ENCODE results near the gene CARM1.
"Not testable (repeated sequence)": the region's sequence is repeated elsewhere in the genome, so short reads cannot be mapped to it uniquely, and the experiment has no call there.

Gene CARM1

DNA sequence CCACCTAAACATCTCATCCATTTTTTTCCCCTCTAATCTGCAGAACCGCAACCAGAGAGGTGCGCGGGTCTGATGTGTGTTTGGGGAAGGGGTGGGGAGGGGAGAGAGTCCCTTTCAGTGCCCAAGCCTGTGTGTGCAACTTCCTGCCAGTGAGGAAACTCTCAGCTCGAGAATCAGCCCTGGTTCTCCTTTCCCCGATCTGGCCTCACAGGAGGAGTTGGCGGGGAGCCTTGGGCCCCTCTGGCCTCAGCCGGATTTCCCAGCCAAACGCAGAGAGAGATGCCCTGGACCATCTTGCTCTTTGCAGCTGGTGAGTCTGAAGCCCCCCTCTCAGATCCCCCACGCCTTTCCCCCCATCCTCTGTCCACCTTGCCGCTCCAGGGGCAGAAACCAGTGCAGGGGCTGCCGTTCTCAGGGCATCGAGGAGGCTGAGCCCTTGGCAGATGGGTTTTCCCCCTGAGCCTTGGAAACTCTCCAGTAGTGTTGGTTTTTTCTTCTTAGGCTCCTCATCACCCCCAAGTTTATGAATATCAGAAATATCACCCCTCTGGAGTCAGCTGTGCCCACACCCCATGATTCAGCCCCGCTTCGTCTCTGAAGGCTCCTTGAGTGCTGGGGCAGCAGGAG is 23.0 kb upstream of the CARM1 start, which contains the start of gene C19orf38:
Gene C19orf38, plus strand, starts transcription at position 186 of the 627 bp plus-strand sequence. Its CDS starts 94 bp downstream, at position 280.
- in situ Hi-C loops (cut with MboI; ENCODE audit: low sequenced_read_pairs, unreplicated experiment), result no loop called here
- TF ChIP-seq, protein P1, sequence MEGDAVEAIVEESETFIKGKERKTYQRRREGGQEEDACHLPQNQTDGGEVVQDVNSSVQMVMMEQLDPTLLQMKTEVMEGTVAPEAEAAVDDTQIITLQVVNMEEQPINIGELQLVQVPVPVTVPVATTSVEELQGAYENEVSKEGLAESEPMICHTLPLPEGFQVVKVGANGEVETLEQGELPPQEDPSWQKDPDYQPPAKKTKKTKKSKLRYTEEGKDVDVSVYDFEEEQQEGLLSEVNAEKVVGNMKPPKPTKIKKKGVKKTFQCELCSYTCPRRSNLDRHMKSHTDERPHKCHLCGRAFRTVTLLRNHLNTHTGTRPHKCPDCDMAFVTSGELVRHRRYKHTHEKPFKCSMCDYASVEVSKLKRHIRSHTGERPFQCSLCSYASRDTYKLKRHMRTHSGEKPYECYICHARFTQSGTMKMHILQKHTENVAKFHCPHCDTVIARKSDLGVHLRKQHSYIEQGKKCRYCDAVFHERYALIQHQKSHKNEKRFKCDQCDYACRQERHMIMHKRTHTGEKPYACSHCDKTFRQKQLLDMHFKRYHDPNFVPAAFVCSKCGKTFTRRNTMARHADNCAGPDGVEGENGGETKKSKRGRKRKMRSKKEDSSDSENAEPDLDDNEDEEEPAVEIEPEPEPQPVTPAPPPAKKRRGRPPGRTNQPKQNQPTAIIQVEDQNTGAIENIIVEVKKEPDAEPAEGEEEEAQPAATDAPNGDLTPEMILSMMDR (IDR thresholded peaks at IDR 0.05; ENCODE audit: borderline replicate concordance, control extremely low read depth, extremely low read depth, insufficient read depth, missing control alignments), result no peak
- peak; percentile 65 for DNase-seq (ENCODE audit: low spot score)

DNA sequence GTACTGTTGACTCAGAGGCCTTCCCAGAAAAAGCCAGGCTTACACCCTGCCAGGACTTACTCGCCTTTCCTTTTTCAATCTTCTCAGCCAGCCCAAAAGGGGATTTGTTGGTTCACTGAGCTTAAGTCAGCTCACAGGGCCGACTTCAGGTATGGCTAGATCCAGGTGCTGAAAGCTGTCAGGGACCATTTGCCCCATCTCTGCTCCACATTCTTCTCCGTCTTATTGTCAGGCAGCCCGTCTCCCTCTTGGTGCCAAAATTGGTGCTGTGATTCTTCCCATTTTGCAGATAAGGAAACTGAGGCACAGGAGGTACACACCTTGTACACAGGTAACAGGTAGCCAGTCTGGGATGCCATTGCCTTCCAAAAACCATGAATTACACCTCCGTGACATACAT is 20.7 kb upstream of the CARM1 start:
- no peak for DNase-seq (ENCODE audit: low spot score)
- TF ChIP-seq, protein P1 (IDR thresholded peaks at IDR 0.05; ENCODE audit: borderline replicate concordance, control extremely low read depth, extremely low read depth, insufficient read depth, missing control alignments), result no peak
- in situ Hi-C loops (cut with MboI; ENCODE audit: low sequenced_read_pairs, unreplicated experiment), result no loop called here

DNA sequence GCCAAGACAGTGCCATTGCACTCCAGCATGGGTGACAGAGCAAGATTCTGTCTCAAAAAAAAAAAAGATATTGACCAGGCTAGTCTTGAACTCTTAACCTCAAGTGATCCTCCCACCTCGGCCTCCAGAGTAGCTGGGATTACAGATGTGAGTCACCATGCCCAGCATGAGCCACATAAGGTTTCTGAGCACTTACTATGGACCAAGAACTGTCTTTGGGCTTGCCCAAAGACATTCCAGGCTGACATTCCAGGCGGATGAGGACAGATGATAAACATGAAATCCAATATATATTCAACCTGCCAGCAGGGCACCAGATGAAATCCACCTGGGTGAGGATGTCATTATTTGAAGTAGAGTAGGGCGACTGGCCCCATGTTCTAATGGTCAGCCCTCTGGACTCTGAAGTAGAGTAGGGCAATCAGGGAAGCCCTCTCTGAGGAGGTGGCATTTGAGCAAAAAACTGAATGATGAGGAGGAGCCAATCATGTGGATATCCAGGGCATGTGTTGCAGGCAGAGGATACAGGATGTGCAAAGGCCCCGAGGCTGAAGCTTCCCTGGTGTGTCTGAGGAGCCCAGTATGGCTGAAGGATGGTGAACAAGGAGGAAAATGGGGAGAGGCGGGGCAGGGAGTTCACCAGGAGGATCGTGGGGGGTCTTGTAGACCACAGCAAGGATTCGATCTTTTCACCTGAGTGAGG is 19.1 kb upstream of the CARM1 start:
- TF ChIP-seq, protein P1 (IDR thresholded peaks at IDR 0.05; ENCODE audit: borderline replicate concordance, control extremely low read depth, extremely low read depth, insufficient read depth, missing control alignments), result no peak
- in situ Hi-C loops (cut with MboI; ENCODE audit: low sequenced_read_pairs, unreplicated experiment), result no loop called here
- no peak for DNase-seq (ENCODE audit: low spot score)

DNA sequence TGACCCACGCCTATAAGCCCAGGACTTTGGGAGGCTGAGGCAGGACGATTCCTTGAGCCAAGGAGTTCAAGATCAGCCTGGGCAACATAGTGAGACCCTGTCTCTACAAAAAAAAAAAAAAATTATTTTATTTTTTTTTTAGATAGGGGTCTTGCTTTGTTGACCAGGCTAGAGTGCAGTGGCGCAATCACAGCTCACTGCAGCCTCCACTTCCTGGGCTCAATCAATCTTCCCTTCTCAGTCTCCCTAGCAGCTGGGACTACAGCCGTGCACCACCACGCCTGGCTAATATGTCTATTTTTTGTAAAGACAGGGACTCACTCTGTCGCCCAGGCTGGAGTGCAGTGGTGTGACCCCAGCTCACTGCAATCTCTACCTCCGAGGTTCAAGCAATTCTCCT is 18.4 kb upstream of the CARM1 start:
- TF ChIP-seq, protein P1 (IDR thresholded peaks at IDR 0.05; ENCODE audit: borderline replicate concordance, control extremely low read depth, extremely low read depth, insufficient read depth, missing control alignments), result no peak
- no peak for DNase-seq (ENCODE audit: low spot score)
- in situ Hi-C loops (cut with MboI; ENCODE audit: low sequenced_read_pairs, unreplicated experiment), result no loop called here

DNA sequence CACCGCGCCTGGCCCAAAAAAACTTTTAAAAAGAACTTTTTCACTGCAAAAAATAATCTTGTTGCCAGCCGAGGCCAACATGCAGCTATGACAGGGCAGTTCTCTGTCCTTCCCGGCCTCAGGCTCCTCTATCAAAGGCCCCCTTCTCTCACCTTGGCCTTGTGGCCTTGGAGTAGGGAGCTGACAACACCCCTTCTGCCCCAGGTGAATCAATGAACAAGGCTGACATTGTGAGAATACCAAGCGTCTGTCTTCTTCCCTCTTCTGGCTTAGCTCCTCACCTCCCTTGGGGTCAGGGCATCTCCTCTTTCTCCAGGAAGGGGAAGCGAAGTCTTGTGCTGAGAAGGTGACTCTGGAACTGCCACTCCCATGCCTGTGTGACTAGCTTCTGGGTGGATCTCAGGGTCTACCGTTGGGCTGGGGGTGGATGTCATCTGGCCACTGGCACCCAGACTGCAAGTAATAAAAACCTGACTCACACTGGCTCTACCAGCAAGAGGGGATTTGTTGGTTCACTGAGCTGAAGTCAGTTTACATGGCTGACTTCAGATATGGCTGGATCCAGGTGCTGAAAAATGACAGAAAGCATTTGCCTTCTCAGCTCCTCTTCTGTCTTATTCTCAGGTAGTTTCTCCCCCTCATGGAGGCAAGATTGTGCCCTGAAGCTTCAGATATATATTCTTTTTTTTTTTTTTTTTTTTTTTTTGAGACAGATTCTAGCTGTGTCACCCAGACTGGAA is 16.8 kb upstream of the CARM1 start:
- TF ChIP-seq, protein P1 (IDR thresholded peaks at IDR 0.05; ENCODE audit: borderline replicate concordance, control extremely low read depth, extremely low read depth, insufficient read depth, missing control alignments), result no peak
- no peak for DNase-seq (ENCODE audit: low spot score)
- in situ Hi-C loops (cut with MboI; ENCODE audit: low sequenced_read_pairs, unreplicated experiment), result no loop called here

DNA sequence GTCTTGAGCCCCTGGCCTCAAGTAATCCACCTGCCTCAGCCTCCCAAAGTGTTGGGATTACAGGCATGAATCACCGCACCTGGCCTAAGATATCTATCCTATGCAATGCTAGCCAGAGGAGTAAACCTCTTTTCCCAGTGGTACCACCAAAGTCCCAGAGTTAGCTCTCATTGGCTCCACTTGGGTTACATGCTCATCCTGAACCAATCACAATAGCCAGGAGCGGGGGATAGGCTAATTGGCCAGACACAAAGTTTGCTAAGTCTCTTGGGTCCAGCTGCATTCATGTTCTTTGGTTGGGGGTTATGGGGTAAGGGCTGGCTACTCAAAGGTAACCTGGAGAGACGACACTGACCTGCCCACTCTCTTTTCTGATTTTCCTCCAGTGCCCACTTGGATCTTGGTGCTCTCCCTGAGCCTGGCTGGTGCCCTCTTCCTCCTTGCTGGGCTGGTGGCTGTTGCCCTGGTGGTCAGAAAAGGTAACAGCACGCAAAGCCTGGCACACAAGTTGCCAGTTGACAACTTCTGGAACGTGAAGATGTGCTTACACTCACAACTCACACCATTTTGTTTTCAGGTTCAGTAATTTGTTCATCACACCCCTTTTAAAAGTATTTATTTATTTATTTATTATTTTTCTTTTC is 15.4 kb upstream of the CARM1 start:
- DNase-seq (ENCODE audit: low spot score), result no peak
- TF ChIP-seq, protein P1 (IDR thresholded peaks at IDR 0.05; ENCODE audit: borderline replicate concordance, control extremely low read depth, extremely low read depth, insufficient read depth, missing control alignments), result peak; percentile 4
- in situ Hi-C loops (cut with MboI; ENCODE audit: low sequenced_read_pairs, unreplicated experiment), result no loop called here

DNA sequence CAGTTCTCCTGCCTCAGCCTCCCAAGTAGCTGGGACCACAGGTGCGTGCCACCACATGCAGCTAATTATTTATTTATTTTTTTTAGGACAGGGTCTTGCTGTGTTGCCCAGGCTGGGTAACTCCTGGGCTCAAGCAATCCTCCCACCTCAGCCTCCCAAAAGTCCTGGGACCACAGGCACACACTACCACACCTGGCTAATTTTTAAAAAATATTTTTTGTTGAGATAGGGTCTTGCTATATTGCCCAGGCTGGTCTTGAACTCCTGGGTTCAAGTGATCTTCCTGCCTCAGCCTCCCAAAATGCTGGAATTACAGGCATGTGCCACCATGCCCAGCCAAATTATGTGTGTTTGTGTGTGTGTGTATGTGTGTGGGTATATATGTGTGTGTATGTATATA is 14.5 kb upstream of the CARM1 start:
- DNase-seq (ENCODE audit: low spot score); in situ Hi-C loops (cut with MboI; ENCODE audit: low sequenced_read_pairs, unreplicated experiment): not testable (repeated sequence)
